ENCODE measurements around the gene CTSA. TPM values are rescaled to one million over a fixed set of nuclear protein-coding genes. Genes with fewer than 3 reads are reported as not detected.

Gene CTSA
- total and polyA plus RNA-seq, 9 of the 15 experiments (the other 6 are each of a cell fraction or from before 2014, with no cell fraction given), result 8.8 to 61.7 (median 28.3) TPM

- ChIA-PET POLR2A (interaction anchor here (0.6 to 4.9 kb wide), 28 partner anchors 10 to 581 kb away, joined by 3 to 91 read pairs (median 4); partner anchors contain the start of genes CTSA, DNTTIP1, NEURL2 and PLTP), CTCF (ENCODE audit: low intra/inter-chr PET ratio) (interaction anchor here (1.5 kb wide), 1 partner anchor 29 kb away, joined by 10 read pairs; no protein-coding TSS in a partner anchor)
- Histone ChIP-seq H3K4me2 (ENCODE audit: insufficient read depth, low read length) (peak overlapping the region; percentile 90), H3K4me3 (peak overlapping the region; percentile 99), H3K4me1 (replicated peaks in 1 of 2; ENCODE audit: control insufficient read depth in 2 of 2, insufficient read depth in 2 of 2, low read length in 2 of 2) (peaks cover 12 to 20% of the 10 kb centered on the region in 2 experiments; a peak in 4 of 5 replicates), H3K79me2 (ENCODE audit: control insufficient read depth, insufficient read depth, low read length) (peaks cover 21% of the 10 kb centered on the region), H3K27me3 (ENCODE audit: control insufficient read depth in 2 of 2, insufficient read depth in 2 of 2, low read length in 2 of 2) (no peaks in the 10 kb centered on the region), H3K9me1 (ENCODE audit: control insufficient read depth, insufficient read depth, low read length) (no peaks in the 10 kb centered on the region), H3K27ac (ENCODE audit: extremely low read depth, low read depth, low read length) (no peak overlapping the region), H3K36me3 (ENCODE audit: control insufficient read depth, insufficient read depth, low read length) (peaks cover 15% of the 10 kb centered on the region), H4K20me1 (replicated peaks; ENCODE audit: control insufficient read depth, insufficient read depth, low read length) (peaks cover 21% of the 10 kb centered on the region), H3K9ac (ENCODE audit: insufficient read depth in 1 of 2, low read depth in 2 of 2, low read length in 2 of 2) (peak overlapping the region; percentile 100), H3K9me3 (replicated peaks; ENCODE audit: control insufficient read depth, insufficient read depth, low read depth, low read length) (no peaks in the 10 kb centered on the region), H2AFZ (ENCODE audit: low read depth, low read length) (peak overlapping the region; percentile 89)
- in situ Hi-C loops (cut with MboI) (no loop called here), intact Hi-C loops (cut with micrococcal nuclease) (loop anchor here (1.0 to 10.0 kb wide), 3 partner anchors 23 to 139 kb away; partner anchors contain the start of genes ACOT8, DNTTIP1, WFDC3 and ZSWIM3)
- FAIRE-seq (peak; percentile 83), DNase-seq (ENCODE audit: extremely low read depth in 1 of 4, low spot score in 3 of 4) (peak; percentile 59 to 87 (median 69)), ATAC-seq (peak; percentile 69)
- 23% methylated on average over 22 of the region's 22 CpGs for WGBS (ENCODE audit: insufficient coverage, low coverage, missing lambda C conversion rate)
- BruUV-seq (replicated peaks), result TSS peak; percentile 85
- peak; percentile 95 for TF ChIP-seq NFIC (IDR thresholded peaks at IDR 0.05)
- 0 out of 2 replicates have a peak, but pooled peaks have one; percentile 44 for TF ChIP-seq ZEB2 (IDR thresholded peaks at IDR 0.05)
- 0 out of 2 replicates have a peak, but pooled peaks have one; percentile 79 for TF ChIP-seq RREB1 (CRISPR knock-in tag; IDR thresholded peaks at IDR 0.05)
- peak in 1 of 2 experiments; percentile 85; a peak in 2 of 4 replicates for TF ChIP-seq RCOR1 (IDR thresholded peaks at IDR 0.05; ENCODE audit: borderline replicate concordance in 1 of 2, low read depth in 2 of 2, low read length in 2 of 2)
- TF ChIP-seq CXXC5 (CRISPR knock-in tag; IDR thresholded peaks at IDR 0.05), result peak; percentile 10; the same call in 1 of the 2 replicates
- no peak for TF ChIP-seq TCF7 (IDR thresholded peaks at IDR 0.05; ENCODE audit: borderline replicate concordance)
- peak; percentile 53 to 66 for TF ChIP-seq RAD21 (CRISPR knock-in tag; conservative IDR thresholded peaks at IDR 0.05 in 1 of 2, IDR thresholded peaks at IDR 0.05 in 1 of 2)
- no peak for TF ChIP-seq SMARCB1 (IDR thresholded peaks at IDR 0.05; ENCODE audit: insufficient read length, low read depth)
- no peak for TF ChIP-seq ZC3H8 (IDR thresholded peaks at IDR 0.05)
Observed at GRCh38 chr20:45933266-45934045, 42.3 kb downstream of the CTSA start.

All from K562 (cell line).